Activated T-cell treated with anti-CD3 and anti-CD28 coated beads for 1 hour (primary cell): Measurements from ENCODE around the gene CDC20.

Experiments used
- DNase-seq: peaks from one replicate; pipeline ENCODE4 v3.0.0-alpha.2; 2020; ENCODE audit warnings: low read depth

CDC20 gene

DNA sequence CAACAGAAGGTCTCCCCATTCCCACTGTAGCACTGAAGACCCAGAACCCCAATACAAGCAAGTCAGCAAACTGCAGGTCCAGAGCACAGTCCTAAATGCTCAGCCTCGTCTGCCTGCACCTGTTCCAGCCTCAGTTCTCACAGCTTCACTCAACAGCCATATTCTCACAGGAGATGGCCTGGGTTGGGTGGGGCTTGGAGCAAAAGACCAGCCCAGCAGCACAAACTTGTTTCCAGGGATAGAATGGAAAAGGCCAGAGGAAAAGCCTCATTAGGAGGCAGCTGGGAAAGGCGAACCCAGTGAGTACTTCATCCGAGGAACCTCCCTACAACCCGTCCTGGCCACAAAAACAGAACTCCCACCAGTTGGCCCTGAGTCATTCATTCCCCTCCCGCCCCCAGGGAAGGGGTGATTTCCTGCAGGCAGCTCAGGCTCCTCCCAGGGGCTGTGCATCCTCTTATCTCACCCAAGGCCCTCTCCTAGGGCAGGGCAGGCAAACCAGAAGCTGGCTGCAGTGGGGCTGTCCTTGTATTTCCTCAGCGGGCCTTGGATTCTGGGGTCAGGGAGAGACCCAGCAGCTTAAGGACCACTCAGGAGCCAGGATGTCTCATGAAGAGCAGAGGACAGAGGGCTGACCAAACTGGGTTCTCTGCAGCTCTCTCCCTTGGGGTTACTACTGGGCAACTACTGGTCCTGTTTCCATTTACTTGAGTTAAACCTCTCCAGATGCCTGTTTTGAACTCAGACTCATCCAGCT lies 28.6 kb upstream of the CDC20 start:
- DNase-seq = no peak

DNA sequence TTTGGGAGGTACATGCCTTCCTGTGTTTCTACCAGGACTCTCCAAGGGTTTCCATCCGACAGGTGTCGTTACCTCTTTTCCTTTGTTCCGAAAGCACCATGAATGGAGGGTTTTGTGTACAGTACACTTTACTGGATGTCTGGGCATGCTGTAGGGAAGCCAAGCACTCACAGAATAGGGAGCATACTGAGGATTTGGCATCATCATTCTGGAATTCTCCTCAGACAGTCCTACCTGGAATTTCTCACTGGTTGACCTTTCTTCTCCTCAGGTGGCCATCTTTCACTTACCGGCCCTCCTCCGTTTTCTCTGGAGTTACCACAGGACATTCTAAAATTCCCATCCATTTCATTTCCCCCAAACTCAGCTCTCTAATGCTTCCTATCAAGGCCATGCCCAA lies 27.1 kb upstream of the CDC20 start:
- no peak for DNase-seq

- DNase-seq = no peak
Measured at GRCh38 chr1:43334453-43335205, 24.2 kb upstream of the CDC20 start.

DNA sequence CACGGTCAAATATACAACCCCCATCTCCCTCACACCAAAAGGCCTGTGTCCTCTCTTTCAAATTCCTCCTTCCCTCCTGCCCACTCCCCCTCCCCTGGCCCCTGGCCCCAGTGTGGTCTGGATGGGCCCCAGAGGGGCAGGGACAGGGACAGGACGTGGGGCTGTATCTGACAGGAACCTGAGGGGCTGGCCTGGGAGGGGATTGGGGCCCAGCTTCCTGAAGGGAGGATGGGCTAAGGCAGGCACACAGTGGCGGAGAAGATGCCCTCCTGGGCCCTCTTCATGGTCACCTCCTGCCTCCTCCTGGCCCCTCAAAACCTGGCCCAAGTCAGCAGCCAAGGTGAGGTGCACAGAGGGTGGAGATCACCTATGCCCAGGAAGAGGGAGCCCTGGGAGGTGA lies 21.2 kb upstream of the CDC20 start, which contains the start of gene MPL:
Gene MPL (plus strand): TSS at position 231 of the 400 bp plus-strand sequence. CDS start 31 bp downstream, at position 262.
- no peak for DNase-seq

GRCh38 chr1:43338001-43338400 lies 20.8 kb upstream of the CDC20 start:
- DNase-seq = no peak

DNA sequence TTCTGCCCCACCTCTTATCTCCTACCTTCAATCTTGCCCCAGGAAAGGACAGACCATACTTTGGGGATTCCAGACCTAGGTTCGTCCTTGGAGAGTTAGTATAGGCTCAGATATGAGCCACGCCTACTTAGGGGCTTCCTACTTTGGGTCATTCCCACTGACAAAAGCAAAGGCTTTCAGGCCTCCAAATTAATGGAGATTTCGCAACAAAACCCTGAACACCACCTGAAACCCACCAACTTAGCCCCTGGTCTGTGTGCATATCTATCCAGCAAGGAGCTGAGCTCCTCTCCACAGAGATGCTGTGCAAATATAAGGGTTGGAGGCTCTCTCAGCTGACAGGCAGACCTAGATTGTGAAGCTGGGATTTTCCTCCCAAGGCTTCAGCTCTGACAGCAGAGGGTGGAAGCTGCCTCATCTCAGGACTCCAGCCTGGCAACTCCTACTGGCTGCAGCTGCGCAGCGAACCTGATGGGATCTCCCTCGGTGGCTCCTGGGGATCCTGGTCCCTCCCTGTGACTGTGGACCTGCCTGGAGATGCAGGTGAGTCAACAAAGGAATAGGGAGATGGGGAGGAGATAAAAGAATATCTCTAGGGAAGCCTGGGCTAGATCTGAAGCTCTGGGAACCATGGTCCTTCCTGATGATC lies 19.1 kb upstream of the CDC20 start:
- no peak for DNase-seq

GRCh38 chr1:43340559-43340958 lies 18.2 kb upstream of the CDC20 start:
- DNase-seq = no peak

DNA sequence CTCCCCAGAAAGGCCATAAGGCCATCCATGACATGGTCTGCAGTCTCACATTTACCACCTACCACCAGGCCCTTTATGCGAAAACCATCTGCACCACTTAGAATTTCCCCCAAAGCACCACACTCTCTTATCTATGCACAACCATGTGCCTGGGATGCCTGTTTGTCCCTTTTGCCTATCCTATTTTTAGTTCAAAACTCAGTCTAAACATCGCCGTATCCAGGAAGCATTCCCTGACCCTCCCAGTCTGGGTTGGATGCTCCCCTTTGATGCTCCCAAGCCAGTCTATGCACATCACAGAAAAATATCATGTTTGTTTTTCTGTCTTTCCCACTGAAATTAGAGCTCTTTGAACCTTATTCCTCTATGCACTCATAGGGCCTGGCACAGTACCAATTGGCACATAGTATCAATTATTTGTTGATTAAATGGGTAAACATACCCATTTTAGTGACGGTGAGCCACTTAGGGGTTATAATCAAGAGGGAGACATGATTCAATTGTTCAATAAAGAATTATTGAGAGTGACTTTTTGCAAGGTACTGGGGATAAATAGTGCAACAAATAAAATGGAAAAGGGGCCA lies 14.4 kb upstream of the CDC20 start:
- no peak for DNase-seq

DNA sequence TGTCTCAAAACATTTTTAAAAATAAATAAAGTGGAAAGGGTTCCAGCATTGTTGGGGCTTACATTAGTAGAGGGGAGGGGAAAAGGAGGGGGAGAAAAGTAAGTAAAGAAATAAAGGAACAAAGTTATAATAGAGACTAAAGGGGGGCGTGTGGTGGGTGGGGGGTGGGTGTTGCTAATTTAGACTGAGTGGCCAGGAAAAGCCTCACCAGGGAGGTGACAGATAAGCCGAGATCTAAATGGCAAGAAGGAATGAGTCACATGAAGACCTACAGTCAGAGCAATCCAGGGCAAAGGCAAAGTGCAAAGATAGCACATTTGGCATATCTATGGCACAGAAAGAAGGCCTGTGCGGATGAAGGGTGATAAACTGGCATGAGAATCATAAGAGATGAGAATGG lies 13.7 kb upstream of the CDC20 start:
- DNase-seq = no peak

GRCh38 chr1:43346636-43347035 lies 12.1 kb upstream of the CDC20 start:
- no peak for DNase-seq

DNA sequence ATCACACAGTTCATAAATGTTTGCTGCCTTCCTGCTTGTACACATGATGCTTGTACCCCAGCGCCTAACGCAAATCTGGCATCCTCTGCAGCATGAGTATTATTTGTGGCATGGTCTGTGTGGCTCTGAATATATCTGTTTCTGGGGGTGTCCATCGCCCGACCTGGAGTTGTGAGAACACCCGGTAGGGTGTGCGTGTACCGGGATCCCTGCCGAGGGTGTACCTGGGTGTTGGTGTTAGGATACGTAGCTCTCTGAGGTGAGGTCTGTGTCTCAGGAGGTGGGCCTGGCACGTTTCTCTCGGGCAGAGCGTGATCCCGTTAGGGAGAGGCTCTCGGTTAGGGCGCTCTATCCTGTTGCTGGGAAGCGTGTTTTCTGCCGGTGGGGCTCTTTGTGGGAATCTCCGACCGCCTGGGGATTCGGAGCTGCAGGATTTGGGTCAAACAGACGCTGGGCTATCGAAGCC lies 10.4 kb upstream of the CDC20 start:
- no peak for DNase-seq

DNA sequence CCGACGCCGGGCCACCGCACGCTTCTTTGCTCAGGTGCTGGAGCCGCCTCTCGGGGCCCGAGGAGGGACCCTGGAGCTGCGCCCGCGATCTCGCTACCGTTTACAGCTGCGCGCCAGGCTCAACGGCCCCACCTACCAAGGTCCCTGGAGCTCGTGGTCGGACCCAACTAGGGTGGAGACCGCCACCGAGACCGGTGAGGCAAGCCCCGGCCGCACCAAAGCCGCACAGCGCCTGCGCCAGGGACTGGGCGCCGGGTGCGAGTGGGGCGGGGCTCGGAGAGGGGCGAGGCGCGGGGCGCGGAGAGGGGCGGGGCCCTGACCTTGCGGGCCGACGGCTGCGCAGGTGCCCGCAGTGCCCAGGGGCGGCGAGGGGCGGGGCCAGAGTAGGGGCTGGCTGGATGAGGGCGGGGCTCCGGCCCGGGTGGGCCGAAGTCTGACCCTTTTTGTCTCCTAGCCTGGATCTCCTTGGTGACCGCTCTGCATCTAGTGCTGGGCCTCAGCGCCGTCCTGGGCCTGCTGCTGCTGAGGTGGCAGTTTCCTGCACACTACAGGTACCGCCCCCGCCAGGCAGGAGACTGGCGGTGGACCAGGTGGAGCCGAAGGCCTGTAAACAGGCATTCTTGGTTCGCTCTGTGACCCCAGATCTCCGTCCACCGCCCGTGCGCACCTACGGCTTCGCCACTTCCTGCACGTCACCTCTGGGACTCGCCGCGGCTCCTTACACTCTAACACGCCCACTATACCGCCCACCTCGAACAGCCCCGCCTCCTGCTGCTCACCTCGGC lies 9.8 kb upstream of the CDC20 start:
- DNase-seq = no peak

GRCh38 chr1:43349594-43350306 lies 9.0 kb upstream of the CDC20 start:
- no peak for DNase-seq

DNA sequence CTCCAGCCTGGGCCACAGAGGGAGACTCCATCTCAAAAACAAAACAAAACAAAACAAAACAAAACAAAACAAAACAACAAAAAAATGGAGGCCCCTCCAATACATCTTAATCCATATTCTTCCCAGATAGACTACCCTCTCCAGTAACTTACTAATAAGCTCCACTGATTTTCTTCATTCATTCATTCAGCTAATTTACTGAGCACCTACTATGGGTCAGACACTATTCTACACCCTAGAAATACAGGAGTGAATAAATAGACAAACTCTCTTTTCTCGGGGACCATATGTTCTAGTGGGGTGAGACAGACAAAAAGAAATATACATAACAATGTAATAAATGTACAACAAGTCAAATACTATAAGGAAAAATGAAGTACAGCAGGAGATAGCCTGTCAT lies 7.8 kb upstream of the CDC20 start:
- DNase-seq = no peak

- DNase-seq = no peak
Measured at GRCh38 chr1:43351421-43352350, 7.1 kb upstream of the CDC20 start.

DNA sequence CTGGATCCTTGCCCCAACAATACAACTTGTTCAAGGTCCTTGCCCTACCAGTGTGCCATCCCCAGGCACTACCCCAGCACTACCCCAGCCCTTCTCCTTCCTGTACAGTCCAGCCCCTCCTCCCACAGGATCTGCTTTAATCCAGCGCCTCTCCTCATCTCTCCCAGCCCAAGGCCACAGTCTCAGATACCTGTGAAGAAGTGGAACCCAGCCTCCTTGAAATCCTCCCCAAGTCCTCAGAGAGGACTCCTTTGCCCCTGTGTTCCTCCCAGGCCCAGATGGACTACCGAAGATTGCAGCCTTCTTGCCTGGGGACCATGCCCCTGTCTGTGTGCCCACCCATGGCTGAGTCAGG lies 6.5 kb upstream of the CDC20 start:
- DNase-seq = no peak

DNA sequence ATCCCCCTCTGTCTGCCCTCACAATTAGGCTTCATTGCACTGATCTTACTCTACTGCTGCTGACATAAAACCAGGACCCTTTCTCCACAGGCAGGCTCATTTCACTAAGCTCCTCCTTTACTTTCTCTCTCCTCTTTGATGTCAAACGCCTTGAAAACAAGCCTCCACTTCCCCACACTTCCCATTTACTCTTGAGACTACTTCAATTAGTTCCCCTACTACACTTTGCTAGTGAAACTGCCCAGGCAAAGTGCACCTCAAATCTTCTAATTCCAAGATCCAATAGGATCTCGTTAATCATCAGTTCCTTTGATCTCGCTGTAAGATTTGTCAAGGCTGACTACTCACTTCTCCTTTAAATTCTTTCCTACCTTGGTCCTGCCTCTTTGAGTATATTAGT lies 5.9 kb upstream of the CDC20 start:
- no peak for DNase-seq

DNA sequence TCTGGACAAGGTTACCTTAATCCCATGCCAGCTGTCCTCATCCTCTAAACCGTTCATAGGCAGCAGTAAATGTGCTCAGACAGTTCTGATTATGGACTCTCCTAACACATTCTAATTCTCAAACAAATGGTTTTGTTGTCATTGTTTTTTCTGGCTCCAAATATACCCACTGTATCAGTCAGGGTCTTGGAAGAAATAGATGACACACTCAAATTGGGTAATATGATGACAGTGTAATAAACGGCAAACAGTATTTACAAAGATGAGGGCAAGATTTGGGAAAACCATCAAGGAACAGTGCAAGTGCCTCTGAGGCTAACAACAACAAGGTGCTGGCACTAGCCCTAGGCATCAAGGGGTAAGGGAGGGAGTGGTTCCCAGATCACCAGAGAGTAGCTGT lies 4.3 kb upstream of the CDC20 start:
- DNase-seq = no peak

- DNase-seq = no peak
Measured at GRCh38 chr1:43354936-43355335, 3.8 kb upstream of the CDC20 start.

GRCh38 chr1:43357251-43357650 lies 1.5 kb upstream of the CDC20 start:
- no peak for DNase-seq
